ENCODE data around the gene FEM1B. TPM values are rescaled to one million over a fixed set of nuclear protein-coding genes. Genes with fewer than 3 reads are reported as not detected.
"Not testable (repeated sequence)": the region's sequence is repeated elsewhere in the genome, so short reads cannot be mapped to it uniquely, and the experiment has no call there.

FEM1B gene
- 46.8 and 51.0 TPM in 2 replicates for total RNA-seq

GRCh38 chr15:68277603-68278344 lies at the start of gene FEM1B:
FEM1B (plus strand) TSS chr15:68277745; CDS start chr15:68278418, 673 bp downstream.
- peak; percentile 74 for DNase-seq (ENCODE audit: low read depth, low spot score)

- DNase-seq (ENCODE audit: low read depth, low spot score) = no peak
Observed at GRCh38 chr15:68228143-68228970, 49.2 kb upstream of the FEM1B start.

- no peak for DNase-seq (ENCODE audit: low read depth, low spot score)
Observed at GRCh38 chr15:68228971-68229385, 48.6 kb upstream of the FEM1B start.

GRCh38 chr15:68229386-68230156 lies 48.0 kb upstream of the FEM1B start, which contains the start of gene CLN6:
CLN6 (minus strand) TSS chr15:68229728; CDS start chr15:68229584, 144 bp downstream.
- DNase-seq (ENCODE audit: low read depth, low spot score) = no peak

DNA sequence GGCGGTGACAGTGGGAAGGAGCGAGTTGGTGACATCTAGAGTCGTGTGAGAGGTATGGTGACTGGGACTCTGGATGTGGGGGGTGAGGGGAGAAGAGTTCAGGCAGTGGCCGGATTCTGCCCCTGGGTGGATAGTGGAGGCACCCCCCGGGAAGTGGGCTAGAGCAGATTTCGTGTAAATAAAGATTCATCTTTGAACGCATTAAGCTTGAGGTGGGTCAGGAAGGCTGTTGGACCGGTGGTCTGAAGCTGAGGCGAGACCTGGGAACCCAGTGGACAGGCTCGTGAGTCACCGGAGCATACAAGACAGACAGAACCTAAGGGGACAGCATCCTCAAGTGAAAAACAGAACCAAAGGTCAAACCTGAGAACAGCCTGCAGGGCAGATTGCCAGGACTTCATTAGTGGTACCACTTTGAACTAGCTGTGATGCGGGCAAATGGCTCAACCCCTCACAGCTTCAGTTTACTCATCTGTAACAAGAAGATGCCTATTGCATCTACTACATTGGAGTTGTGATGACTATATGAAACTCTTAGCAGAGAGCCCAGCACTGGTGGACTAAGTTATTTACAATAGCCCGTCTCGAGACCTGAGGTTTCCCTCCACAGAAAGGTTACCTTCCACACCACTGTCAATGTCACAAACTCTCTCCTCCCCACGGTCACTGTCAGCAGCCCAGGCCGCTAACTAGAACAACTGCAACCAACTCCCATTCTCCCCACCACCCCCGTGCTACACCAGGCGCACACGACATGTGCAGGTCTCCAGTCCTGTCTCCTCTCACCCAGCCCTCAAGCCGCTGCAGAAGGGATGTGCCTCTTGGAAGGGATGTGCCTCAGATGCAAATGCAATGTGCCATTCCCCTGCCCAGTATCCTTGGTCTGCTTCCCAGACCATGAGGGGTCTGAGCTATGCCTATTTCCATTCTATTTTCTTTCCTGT lies 47.1 kb upstream of the FEM1B start:
- no peak for DNase-seq (ENCODE audit: low read depth, low spot score)

- no peak for DNase-seq (ENCODE audit: low read depth, low spot score)
Observed at GRCh38 chr15:68231102-68231818, 46.3 kb upstream of the FEM1B start.

DNA sequence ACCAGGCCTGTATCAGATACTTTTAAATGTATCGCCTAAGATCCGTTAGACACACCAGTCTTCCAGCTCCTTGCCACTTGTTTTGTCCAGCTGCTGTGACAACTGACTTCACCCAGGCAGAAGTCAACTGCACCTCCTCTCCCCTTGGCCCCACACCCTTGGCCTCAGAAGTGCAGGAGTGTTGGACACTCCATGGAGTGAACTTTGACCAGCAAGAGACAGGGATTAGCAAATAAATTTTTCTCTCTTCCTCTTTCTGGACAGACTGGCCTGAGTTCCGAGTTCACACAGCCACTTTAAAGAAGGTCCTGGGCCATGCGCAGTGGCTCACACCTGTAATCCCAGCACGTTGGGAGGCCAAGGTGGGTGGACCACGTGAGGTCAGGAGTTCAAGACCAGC lies 45.1 kb upstream of the FEM1B start:
- no peak for DNase-seq (ENCODE audit: low read depth, low spot score)

DNA sequence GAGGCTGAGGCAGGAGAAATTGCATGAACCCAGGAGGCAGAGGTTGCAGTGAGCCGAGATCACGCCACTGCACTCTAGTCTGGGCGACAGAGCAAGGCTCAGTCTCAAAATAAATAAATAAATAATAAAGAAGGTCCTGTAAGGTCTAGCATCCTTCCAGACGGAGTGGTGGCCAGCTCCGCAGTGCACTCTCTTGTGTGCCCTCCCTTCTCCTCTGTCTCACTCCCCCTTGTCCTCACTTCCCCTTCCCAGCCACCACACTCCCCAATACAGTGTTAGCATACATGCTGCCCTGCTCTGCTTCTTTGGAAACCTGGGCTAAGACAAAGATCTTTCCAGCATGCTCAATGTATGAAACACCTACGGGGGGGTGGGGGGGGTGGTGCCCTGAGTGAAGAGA lies 44.6 kb upstream of the FEM1B start:
- no peak for DNase-seq (ENCODE audit: low read depth, low spot score)

GRCh38 chr15:68234060-68234459 lies 43.5 kb upstream of the FEM1B start:
- no peak for DNase-seq (ENCODE audit: low read depth, low spot score)

GRCh38 chr15:68234520-68234919 lies 43.0 kb upstream of the FEM1B start:
- DNase-seq (ENCODE audit: low read depth, low spot score) = not testable (repeated sequence)

- DNase-seq (ENCODE audit: low read depth, low spot score) = no peak
Observed at GRCh38 chr15:68235022-68235421, 42.5 kb upstream of the FEM1B start.

DNA sequence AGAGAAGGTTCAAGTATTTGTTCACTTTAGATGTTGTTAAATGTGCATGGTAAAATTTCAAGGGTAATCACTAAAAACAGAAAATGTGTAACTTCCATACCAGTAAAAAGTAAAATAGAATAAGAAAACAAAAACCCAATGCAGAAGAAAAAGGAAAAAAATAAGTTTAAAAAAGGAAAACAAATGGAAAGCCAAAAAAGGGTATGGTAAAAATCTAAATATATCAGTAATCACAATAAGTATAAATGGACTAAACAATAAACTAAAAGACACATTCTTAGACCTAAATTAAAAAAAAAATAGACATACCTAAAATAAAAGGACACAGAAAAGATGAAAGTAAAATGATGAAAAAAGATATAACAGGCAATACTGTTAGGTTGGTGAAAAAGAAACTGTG lies 38.5 kb upstream of the FEM1B start:
- no peak for DNase-seq (ENCODE audit: low read depth, low spot score)

- no peak for DNase-seq (ENCODE audit: low read depth, low spot score)
Observed at GRCh38 chr15:68241088-68241935, 36.2 kb upstream of the FEM1B start.

DNA sequence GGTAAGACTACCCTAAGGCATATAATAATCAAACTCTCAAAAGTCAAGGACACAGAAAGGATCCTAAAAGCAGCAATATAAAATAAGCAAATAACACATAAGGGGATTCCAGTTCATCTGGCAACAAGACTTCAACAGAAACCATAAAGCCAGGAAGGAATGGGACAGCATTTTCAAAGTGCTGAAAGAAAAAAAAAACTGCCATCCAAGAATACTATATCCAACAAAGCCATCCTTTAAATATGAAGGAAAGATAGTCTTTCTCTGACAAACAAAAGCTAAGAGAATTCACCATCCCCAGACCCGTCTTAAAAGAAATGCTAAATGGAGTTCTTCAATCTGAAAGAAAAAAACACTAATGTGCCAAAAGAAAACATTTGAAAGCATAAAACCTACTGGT lies 33.3 kb upstream of the FEM1B start:
- DNase-seq (ENCODE audit: low read depth, low spot score) = no peak

GRCh38 chr15:68249058-68249713 lies 28.4 kb upstream of the FEM1B start:
- no peak for DNase-seq (ENCODE audit: low read depth, low spot score)

- DNase-seq (ENCODE audit: low read depth, low spot score) = no peak
Observed at GRCh38 chr15:68252925-68253534, 24.5 kb upstream of the FEM1B start.

DNA sequence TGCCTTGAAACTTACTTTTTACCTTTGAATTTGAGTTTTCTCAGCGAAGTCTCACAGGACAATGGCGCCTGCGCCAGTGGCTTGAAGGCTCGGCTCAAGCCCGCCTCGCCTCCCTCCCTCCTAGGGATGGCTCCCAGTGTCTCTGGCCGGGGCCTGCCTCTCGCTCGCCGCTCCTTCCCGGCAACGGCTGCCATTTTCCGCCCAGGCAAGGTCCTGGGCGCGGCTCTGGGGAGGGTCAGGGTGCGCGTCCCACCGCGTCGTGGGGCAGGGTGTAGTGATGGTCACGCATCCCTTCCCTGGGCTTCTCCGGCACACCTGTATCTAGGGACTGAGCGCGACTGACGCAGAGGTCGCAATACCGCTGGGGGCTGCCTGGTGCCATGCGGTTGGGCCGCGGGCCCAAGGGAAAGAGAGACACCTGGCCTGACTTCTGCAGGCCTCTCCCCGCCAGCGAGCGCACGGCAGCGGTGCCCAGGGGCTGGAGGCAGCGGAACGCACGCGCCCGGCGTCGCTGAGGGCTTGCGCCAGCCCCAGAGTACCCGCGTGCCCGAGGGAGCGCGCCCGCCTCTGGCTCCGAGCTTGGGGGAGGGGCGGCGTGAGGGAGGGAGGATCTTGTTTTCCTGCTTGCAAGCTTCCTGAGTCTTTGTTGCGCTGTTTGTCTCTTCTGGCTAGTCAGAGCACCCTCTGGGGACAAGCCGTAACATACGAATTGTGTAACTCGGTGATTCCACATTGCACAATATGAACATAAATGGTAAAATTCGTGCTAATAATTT lies 20.7 kb upstream of the FEM1B start:
- DNase-seq (ENCODE audit: low read depth, low spot score) = no peak

Data from pulmonary artery endothelial cell (primary cell).